Heart left ventricle (tissue), 16 donors: Measurements from ENCODE around the gene APOA1. TPM values are rescaled to one million over a fixed set of nuclear protein-coding genes. Genes with fewer than 3 reads are reported as not detected.
A peak's percentile ranks its signal among the peaks of the same experiment; 100 is the strongest.

ENCODE experiments used
- ATAC-seq, 4 donors: fragments of 200-7000 bp; cut with Tn5 transposase; one replicate each; pipeline ENCODE4 v1.9.1; 2020 to 2022; ENCODE audit warnings: moderate library complexity in 4 of 4, mild to moderate bottlenecking in 3 of 4, moderate number of reproducible peaks in 1 of 4
- DNase-seq, 5 donors: peaks; one replicate each; pipeline ENCODE4 v3.0.0-alpha.2; 2020
- H3K27ac ChIP-seq, 12 donors: fragments of 200-600 bp; sonication (generic) in 4 of 12; one replicate each; pipeline versions ENCODE4 v1.5.0 to v1.8.0; 2016 to 2022; ENCODE audit warnings: mild to moderate bottlenecking in 2 of 12
- H3K27me3 ChIP-seq, 9 donors: fragments of 200-600 bp; sonication (generic) in 2 of 9; one replicate each; pipeline versions ENCODE4 v1.5.1 to v1.8.0; 2016 to 2022; ENCODE audit warnings: mild to moderate bottlenecking in 3 of 9
- H3K36me3 ChIP-seq, 9 donors: fragments of 200-600 bp; sonication (generic) in 2 of 9; one replicate each; pipeline versions ENCODE4 v1.5.0 to v1.8.0; 2018 to 2022; ENCODE audit warnings: mild to moderate bottlenecking in 2 of 9
- H3K4me1 ChIP-seq, 12 donors: fragments of 200-600 bp; sonication (generic) in 4 of 12; one replicate each; pipeline versions ENCODE4 v1.5.0 to v1.8.0; 2016 to 2022; ENCODE audit warnings: mild to moderate bottlenecking in 3 of 12
- H3K4me3 ChIP-seq, 12 donors: fragments of 200-600 bp; sonication (generic) in 4 of 12; one replicate each; pipeline versions ENCODE4 v1.5.0 to v1.8.0; 2017 to 2022; ENCODE audit warnings: mild to moderate bottlenecking in 9 of 12, moderate library complexity in 4 of 12
- H3K9me3 ChIP-seq, 12 donors: fragments of 200-600 bp; sonication (generic) in 4 of 12; one replicate each; pipeline versions ENCODE4 v1.5.0 to v1.8.0; 2016 to 2022; ENCODE audit warnings: mild to moderate bottlenecking in 1 of 12
- POLR2A ChIP-seq, 2 donors: fragments of 450-650 bp; IDR thresholded peaks; one replicate each; pipeline ENCODE4 v1.6.1; 2017; ENCODE audit warnings: antibody characterized with exemption in 2 of 2, mild to moderate bottlenecking in 2 of 2, moderate library complexity in 2 of 2
- WGBS, 4 donors: extraction: QIAGEN DNeasy Blood & Tissue Kit in 2 of 4; methylation state at CpG; one replicate each; pipeline versions ENCODE4 v1.1.5 to v1.1.7; 2013 to 2018; 5-methylcytosine and 5-hydroxymethylcytosine counted together
- intact Hi-C, 10 donors: fragments of 100-400 bp; cut with DNase I; formaldehyde crosslinking; loops; one replicate each; pipeline versions ENCODE4 v1.11.1 to v1.14.2; 2022
- polyA plus RNA-seq, 2 donors: library from polyadenylated mRNA; stranded (reverse); fragments of 200-250 nt; gene quantifications; one replicate each; pipeline ENCODE4 v1.2.3, GENCODE V29; 2013
- total RNA-seq, 9 donors: library from RNA; depleted of rRNA in 2 of 9; stranded (reverse); fragments of >200 nt in 2 of 9; fragmentation: NEBNext Ultra II Directional in 3 of 9; extraction: Animal tissue kit (Norgen Biotek cat#: 25700) in 3 of 9; gene quantifications; one replicate each; pipeline versions ENCODE4 v1.1.0 to v1.2.4, GENCODE V29; 2016 to 2023
- TF ChIP-seq, protein P1 (sequence below), 12 donors: fragments of 200-600 bp; sonication (generic) in 4 of 12; IDR thresholded peaks; one replicate each; pipeline versions ENCODE4 v1.5.0 to v1.8.0; 2018 to 2022; ENCODE audit warnings: antibody characterized with exemption in 12 of 12, mild to moderate bottlenecking in 5 of 12
- donor health status: ischemic (EF 13 %, LVEDD 7.1; RV severe dilation, severe dysfunction).
- donor health status: healthy with polysubstance abuse.
- donor health status: DM: no; HTN: yes; CAD: no.
- donor health status: DM: no; HTN: no; CAD: no.
- donor health status: ischemic (EF 25% LVEDD 6.9; RV normal size, moderate dysfunction).
- donor health status: ischemic (EF 25% LVEDD 5.7; RV mildly dilated, moderate dysfunction).
- donor health status: healthy.
- donor health status: DM: yes; HTN: yes; CAD: no.
- donor health status: ischemic (EF 35%, LVEDD 5.7; RV mildly dilated, moderate dysfunction).
- donor health status: nonischemic (EF 11% LVEDD 7.7; RV severe dilation, severe dysfunction).
- donor health status: DM: yes; HTN: yes; CAD: no.
- donor health status: PGD.
- donor health status: ischemic (EF 29% LVEDD 5.4; RV normal size, mild dysfunction).
- donor health status: nonischemic (EF 23%, LVEDD 6.1; RV moderate dilation, normal function).

APOA1 gene
- total and polyA plus RNA-seq, 11 donors: 10.0 to 422 (median 61.4) TPM

DNA sequence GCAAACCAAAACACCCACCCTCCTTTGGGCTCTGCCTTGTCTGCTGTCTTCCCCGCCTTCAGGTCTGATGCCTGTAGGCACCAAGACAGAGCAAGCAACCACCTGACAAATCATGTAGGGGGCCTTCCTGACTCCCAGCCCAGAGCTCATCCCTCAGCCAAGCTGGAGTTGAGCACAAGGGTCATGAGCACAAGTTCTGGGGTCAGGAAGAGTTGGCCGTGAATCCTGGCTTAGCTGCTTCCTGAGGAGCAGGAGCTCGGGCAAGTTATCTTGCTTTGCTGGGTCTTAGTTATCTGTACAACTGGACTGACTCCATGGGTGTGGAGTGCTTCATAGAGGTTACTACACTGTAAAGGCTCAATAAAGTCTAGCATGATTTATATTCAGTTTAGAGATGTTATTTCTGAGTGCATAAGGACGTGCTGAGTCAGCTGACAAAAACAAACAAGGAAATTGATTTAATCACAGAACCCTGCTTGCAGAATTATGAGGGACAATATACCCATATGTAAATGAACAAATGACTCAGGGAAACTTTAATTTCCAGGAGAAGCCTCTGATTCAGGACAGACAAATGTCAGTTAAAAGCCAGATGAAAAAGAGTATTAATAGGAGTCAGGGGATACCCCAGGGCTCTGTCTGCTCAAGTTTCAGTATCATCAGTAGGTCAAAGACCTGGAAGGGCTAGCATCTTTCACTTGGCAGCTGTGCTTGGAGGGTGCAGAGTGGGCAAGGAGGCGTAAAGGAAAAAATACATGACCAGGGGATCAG lies 15.0 kb upstream of the APOA1 start:
- intact Hi-C loops: no loop called here
- WGBS, 4 donors: 40 to 51% (median 45%) methylated on average over 5 of the region's 5 CpGs

DNA sequence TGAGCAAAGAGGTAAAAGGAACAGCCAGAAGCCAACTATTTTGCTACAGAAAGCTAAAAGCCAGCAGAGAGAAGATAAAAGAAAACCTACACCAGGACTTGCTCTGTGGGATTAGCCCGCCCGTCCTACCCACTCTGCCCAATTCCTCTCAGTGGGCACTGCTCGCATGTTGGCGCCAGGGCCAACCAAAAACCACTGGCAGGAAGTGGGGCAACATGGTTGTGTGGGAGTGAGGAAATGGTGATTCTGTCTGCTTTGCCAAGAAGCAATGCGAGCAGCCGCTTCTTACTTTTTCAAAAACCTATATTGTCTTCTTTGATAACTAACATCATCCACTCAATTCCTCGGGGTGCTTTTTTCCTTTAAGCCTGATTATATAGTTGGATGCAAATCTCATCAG lies 14.2 kb upstream of the APOA1 start:
- Histone ChIP-seq H3K36me3 (peaks cover 0 to 65% (median 40%) of the 10 kb centered on the region in 9 donors), H3K4me3 (no peak overlapping the region), H3K9me3 (no peaks in the 10 kb centered on the region), H3K27me3 (no peaks in the 10 kb centered on the region), H3K4me1 (peaks cover 0 to 58% (median 18%) of the 10 kb centered on the region in 12 donors), H3K27ac (peak overlapping the region in 1 of 12 donors; percentile 87)
- ATAC-seq (peak in 1 of 4 donors; percentile 43), DNase-seq (no peak)
- intact Hi-C loops: no loop called here
- 80 to 87% (median 85%) methylated on average over 7 of the region's 7 CpGs for WGBS, 4 donors
- TF ChIP-seq POLR2A (IDR thresholded peaks at IDR 0.05): no peak
- TF ChIP-seq, protein P1, sequence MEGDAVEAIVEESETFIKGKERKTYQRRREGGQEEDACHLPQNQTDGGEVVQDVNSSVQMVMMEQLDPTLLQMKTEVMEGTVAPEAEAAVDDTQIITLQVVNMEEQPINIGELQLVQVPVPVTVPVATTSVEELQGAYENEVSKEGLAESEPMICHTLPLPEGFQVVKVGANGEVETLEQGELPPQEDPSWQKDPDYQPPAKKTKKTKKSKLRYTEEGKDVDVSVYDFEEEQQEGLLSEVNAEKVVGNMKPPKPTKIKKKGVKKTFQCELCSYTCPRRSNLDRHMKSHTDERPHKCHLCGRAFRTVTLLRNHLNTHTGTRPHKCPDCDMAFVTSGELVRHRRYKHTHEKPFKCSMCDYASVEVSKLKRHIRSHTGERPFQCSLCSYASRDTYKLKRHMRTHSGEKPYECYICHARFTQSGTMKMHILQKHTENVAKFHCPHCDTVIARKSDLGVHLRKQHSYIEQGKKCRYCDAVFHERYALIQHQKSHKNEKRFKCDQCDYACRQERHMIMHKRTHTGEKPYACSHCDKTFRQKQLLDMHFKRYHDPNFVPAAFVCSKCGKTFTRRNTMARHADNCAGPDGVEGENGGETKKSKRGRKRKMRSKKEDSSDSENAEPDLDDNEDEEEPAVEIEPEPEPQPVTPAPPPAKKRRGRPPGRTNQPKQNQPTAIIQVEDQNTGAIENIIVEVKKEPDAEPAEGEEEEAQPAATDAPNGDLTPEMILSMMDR (IDR thresholded peaks at IDR 0.05): no peak

More for the DNA sequence above, 15.0 kb upstream of the APOA1 start:
- Histone ChIP-seq H3K4me1 (peaks cover 0 to 58% (median 18%) of the 10 kb centered on the region in 12 donors), H3K4me3 (no peak overlapping the region), H3K27ac (peak overlapping the region in 3 of 12 donors; percentile 6 to 87 (median 29)), H3K27me3 (no peaks in the 10 kb centered on the region), H3K36me3 (peaks cover 0 to 65% (median 40%) of the 10 kb centered on the region in 9 donors), H3K9me3 (no peaks in the 10 kb centered on the region)
- ATAC-seq (peak; percentile 7 to 51 (median 32)), DNase-seq (no peak)
- TF ChIP-seq, protein P1 (IDR thresholded peaks at IDR 0.05): no peak
- TF ChIP-seq POLR2A (IDR thresholded peaks at IDR 0.05): no peak

- Histone ChIP-seq H3K4me3 (no peak overlapping the region), H3K4me1 (peaks cover 0 to 45% (median 22%) of the 10 kb centered on the region in 12 donors), H3K27me3 (no peaks in the 10 kb centered on the region), H3K27ac (no peak overlapping the region), H3K36me3 (peaks cover 0 to 65% (median 53%) of the 10 kb centered on the region in 9 donors), H3K9me3 (no peaks in the 10 kb centered on the region)
- DNase-seq (no peak), ATAC-seq (no peak)
- TF ChIP-seq POLR2A (IDR thresholded peaks at IDR 0.05): no peak
- TF ChIP-seq, protein P1 (IDR thresholded peaks at IDR 0.05): no peak
- intact Hi-C loops: no loop called here
- 87 to 95% (median 93%) methylated on average over 6 of the region's 6 CpGs for WGBS, 4 donors
Observed at GRCh38 chr11:116849486-116849885, 12.1 kb upstream of the APOA1 start.

GRCh38 chr11:116849060-116849459 lies 11.6 kb upstream of the APOA1 start:
- Histone ChIP-seq H3K9me3 (no peaks in the 10 kb centered on the region), H3K27ac (no peak overlapping the region), H3K36me3 (peaks cover 0 to 64% (median 55%) of the 10 kb centered on the region in 9 donors), H3K27me3 (no peaks in the 10 kb centered on the region), H3K4me3 (no peak overlapping the region), H3K4me1 (peaks cover 0 to 40% (median 22%) of the 10 kb centered on the region in 12 donors)
- TF ChIP-seq, protein P1 (IDR thresholded peaks at IDR 0.05): no peak
- TF ChIP-seq POLR2A (IDR thresholded peaks at IDR 0.05): no peak
- no peak for DNase-seq
- 95 to 99% (median 97%) methylated on average over 11 to 12 of the region's 12 CpGs for WGBS, 4 donors
- intact Hi-C loops: no loop called here
- peak in 1 of 4 donors; percentile 7 for ATAC-seq
